ENCODE measurements around the gene SERPINB2.

- TF ChIP-seq CTCF (IDR thresholded peaks at IDR 0.05) (no peak), POLR2A (IDR thresholded peaks at IDR 0.05) (no peak)
Measured at GRCh38 chr18:63881851-63882250, 5.7 kb upstream of the SERPINB2 start.
